Activated CD4-positive, alpha-beta T cell treated with anti-CD3 and anti-CD28 coated beads for 36 hours (primary cell): Measurements from ENCODE around the gene CACNA1I. TPM values are rescaled to one million over a fixed set of nuclear protein-coding genes. Genes with fewer than 3 reads are reported as not detected.

ENCODE experiments used
- ATAC-seq: fragments of 200-7000 bp; cut with Tn5 transposase; one replicate; pipeline ENCODE4 v1.10.0; 2021; ENCODE audit warnings: mild to moderate bottlenecking, moderate library complexity
- CTCF ChIA-PET: fragments of 350-600 bp; sonication (Branson Sonifier 250); formaldehyde crosslinking; loops from one replicate; lab custom pipeline; 2021; ENCODE audit warnings: antibody characterized with exemption; lab: Charles Lee
- POLR2A ChIA-PET: fragments of 350-600 bp; sonication (Branson Sonifier 250); formaldehyde crosslinking; loops from one replicate; lab custom pipeline; 2021; ENCODE audit warnings: antibody characterized with exemption, inconsistent platforms; lab: Charles Lee
- DNase-seq: peaks from one replicate; pipeline ENCODE4 v3.0.0-alpha.2; 2020
- H3K27ac Mint-ChIP-seq: one replicate; pipeline ENCODE4 v1.8.0; 2021; ENCODE audit warnings: mixed read lengths
- H3K27me3 Mint-ChIP-seq: one replicate; pipeline ENCODE4 v1.8.0; 2021; ENCODE audit warnings: mixed read lengths
- H3K36me3 Mint-ChIP-seq: one replicate; pipeline ENCODE4 v1.8.0; 2021; ENCODE audit warnings: low read depth, mixed read lengths
- H3K4me1 Mint-ChIP-seq: one replicate; pipeline ENCODE4 v1.8.0; 2021; ENCODE audit warnings: mixed read lengths
- H3K4me3 Mint-ChIP-seq: one replicate; pipeline ENCODE4 v1.8.0; 2021; ENCODE audit warnings: mild to moderate bottlenecking, moderate library complexity, mixed read lengths
- H3K9me3 Mint-ChIP-seq: one replicate; pipeline ENCODE4 v1.8.0; 2021; ENCODE audit warnings: low read depth, mixed read lengths
- intact Hi-C, 2 experiments: fragments of 100-400 bp; cut with DNase I in 1 of 2; cut with micrococcal nuclease in 1 of 2; formaldehyde crosslinking; loops; one replicate each; pipeline versions ENCODE4 v1.14.2 to v1.15.1; 2022 to 2024; cut with DNase I, micrococcal nuclease
- total RNA-seq, 2 experiments: library from RNA; stranded (reverse); gene quantifications; one replicate each; pipeline ENCODE4 v1.2.3, GENCODE V29; 2021

CACNA1I gene
- total RNA-seq, 2 experiments from 2014 or later, result 0.37 to 0.39 TPM

GRCh38 chr22:39568278-39568981 lies 2.1 kb upstream of the CACNA1I start:
- peak overlapping the region; percentile 53 for H3K27ac Mint-ChIP-seq
- no peaks in the 10 kb centered on the region for H3K36me3 Mint-ChIP-seq
- no peak overlapping the region for H3K4me3 Mint-ChIP-seq
- intact Hi-C loops, result no loop called here
- H3K9me3 Mint-ChIP-seq, result peaks cover 6% of the 10 kb centered on the region
- no peaks in the 10 kb centered on the region for H3K27me3 Mint-ChIP-seq
- ATAC-seq, result no peak
- CTCF ChIA-PET, result no interaction called here
- DNase-seq, result no peak
- POLR2A ChIA-PET, result no interaction called here
- H3K4me1 Mint-ChIP-seq, result peaks cover 15% of the 10 kb centered on the region

DNA sequence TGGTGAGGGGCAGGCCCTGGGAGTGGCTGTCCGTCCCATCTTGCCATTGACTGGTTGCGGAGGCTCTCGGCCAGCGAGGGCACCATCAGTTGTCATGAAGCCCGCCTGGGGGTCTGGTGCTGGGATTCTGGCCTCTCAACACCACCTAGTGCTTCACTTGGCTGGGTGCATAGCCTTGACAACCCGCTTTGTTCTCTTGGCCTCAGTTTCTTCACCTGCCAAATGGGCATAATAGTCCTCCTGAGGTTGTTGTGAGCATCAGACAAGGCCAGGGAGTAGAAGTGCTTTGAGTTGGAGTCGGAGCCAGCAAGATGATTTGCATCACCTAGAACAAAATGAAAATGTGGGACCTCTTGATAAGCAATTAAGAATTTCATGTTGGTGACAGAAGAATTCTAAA lies 1.5 kb upstream of the CACNA1I start:
- ChIA-PET CTCF (interaction anchor here (0.7 kb wide), 1 partner anchor 76 kb away, joined by 4 read pairs; no protein-coding TSS in a partner anchor), POLR2A (no interaction called here)
- DNase-seq (no peak), ATAC-seq (no peak)
- no peaks in the 10 kb centered on the region for H3K27me3 Mint-ChIP-seq
- peaks cover 15% of the 10 kb centered on the region for H3K4me1 Mint-ChIP-seq
- H3K27ac Mint-ChIP-seq, result no peak overlapping the region
- peaks cover 6% of the 10 kb centered on the region for H3K9me3 Mint-ChIP-seq
- no peak overlapping the region for H3K4me3 Mint-ChIP-seq
- H3K36me3 Mint-ChIP-seq, result no peaks in the 10 kb centered on the region
- intact Hi-C loops, result no loop called here

DNA sequence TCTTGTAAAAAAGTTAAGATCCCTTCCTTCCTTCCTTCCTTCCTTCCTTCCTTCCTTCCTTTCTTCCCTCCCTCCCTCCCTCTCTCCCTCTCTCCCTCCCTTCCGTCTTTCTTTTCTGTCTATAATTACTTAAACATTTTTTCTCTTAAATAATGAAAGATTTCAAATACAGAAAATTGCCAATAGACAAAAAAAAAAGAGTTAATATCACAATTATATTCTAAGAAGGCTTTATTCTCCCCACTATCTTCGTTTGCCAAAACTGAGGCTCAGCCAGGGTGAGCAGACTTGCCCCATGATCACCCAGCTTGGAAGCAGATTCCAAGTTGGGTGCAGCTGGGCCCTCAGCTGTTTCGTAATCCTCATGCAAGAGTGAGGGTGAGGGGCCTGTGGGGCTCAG lies 327 bp upstream of the CACNA1I start:
- peaks cover 15% of the 10 kb centered on the region for H3K4me1 Mint-ChIP-seq
- ChIA-PET CTCF (no interaction called here), POLR2A (no interaction called here)
- no peaks in the 10 kb centered on the region for H3K36me3 Mint-ChIP-seq
- no peak overlapping the region for H3K4me3 Mint-ChIP-seq
- DNase-seq, result no peak
- H3K27me3 Mint-ChIP-seq, result no peaks in the 10 kb centered on the region
- ATAC-seq, result no peak
- peaks cover 6% of the 10 kb centered on the region for H3K9me3 Mint-ChIP-seq
- intact Hi-C loops, result no loop called here
- no peak overlapping the region for H3K27ac Mint-ChIP-seq

GRCh38 chr22:39571538-39571937 lies 985 bp downstream of the CACNA1I start:
- intact Hi-C loops, result no loop called here
- H3K4me3 Mint-ChIP-seq, result no peak overlapping the region
- H3K27ac Mint-ChIP-seq, result no peak overlapping the region
- CTCF ChIA-PET, result no interaction called here
- H3K9me3 Mint-ChIP-seq, result no peaks in the 10 kb centered on the region
- POLR2A ChIA-PET, result no interaction called here
- no peak for DNase-seq
- peaks cover 15% of the 10 kb centered on the region for H3K4me1 Mint-ChIP-seq
- no peaks in the 10 kb centered on the region for H3K36me3 Mint-ChIP-seq
- no peaks in the 10 kb centered on the region for H3K27me3 Mint-ChIP-seq
- ATAC-seq, result no peak

DNA sequence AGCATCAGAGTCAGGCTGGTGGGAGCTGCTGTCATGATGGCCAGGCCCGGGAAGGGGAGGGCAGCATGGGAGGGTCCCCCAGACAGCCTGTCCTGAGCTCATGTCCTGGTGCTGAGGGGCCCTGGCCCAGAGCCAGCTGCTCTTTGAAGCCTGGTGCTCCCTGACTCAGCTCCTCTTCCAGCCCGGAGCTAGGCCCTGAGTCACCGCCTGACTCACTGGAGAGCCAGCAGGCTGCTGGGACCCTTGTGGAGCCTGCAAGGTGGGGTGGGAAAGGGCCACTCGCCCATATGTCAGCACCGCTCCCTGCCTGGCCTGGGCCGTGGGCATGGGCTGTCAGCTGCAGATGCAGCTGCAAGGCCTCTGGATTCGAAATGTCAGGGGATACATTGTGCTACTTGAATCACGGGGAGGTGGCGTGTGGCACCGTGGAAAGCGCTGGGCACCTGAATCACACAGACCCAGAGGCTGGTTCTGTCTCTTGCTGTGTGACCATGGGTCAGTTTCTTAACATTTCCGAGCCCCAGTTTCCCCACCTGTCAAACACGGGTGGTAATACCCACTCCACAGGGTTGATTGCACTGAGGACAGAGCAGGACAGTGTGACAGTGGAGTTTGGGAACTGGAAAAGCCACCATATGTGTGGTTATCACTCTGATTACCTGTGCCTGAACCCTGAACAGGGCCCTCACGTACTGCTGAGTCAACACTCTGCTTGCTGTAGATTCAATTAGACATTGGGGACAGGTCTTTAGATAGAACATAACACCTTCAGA lies 4.4 kb downstream of the CACNA1I start:
- ChIA-PET POLR2A (no interaction called here), CTCF (no interaction called here)
- Mint-ChIP-seq H3K36me3 (no peaks in the 10 kb centered on the region), H3K4me1 (no peaks in the 10 kb centered on the region), H3K9me3 (no peaks in the 10 kb centered on the region), H3K4me3 (no peak overlapping the region), H3K27me3 (no peaks in the 10 kb centered on the region), H3K27ac (no peak overlapping the region)
- DNase-seq (no peak), ATAC-seq (no peak)
- intact Hi-C loops, result no loop called here

DNA sequence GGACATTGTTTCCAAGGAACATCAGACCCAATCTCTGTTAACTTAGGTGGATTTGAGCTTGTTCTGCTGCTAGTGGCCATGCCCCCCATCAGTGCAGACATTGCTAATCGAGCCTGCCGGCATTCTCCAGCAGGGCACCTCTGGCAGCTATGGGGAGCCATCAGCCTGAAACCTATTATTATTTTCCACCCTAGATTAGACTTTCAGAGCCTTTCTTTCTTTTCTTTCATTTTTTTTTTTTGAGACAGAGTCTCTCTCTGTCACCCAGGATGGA lies 4.9 kb downstream of the CACNA1I start:
- ChIA-PET POLR2A (no interaction called here), CTCF (interaction anchor here (0.9 kb wide), 1 partner anchor 351 kb away, joined by 3 read pairs; no protein-coding TSS in a partner anchor)
- no peaks in the 10 kb centered on the region for H3K36me3 Mint-ChIP-seq
- H3K27ac Mint-ChIP-seq, result no peak overlapping the region
- no peak for DNase-seq
- no peak overlapping the region for H3K4me3 Mint-ChIP-seq
- ATAC-seq, result no peak
- no peaks in the 10 kb centered on the region for H3K4me1 Mint-ChIP-seq
- H3K27me3 Mint-ChIP-seq, result no peaks in the 10 kb centered on the region
- intact Hi-C loops, result no loop called here
- H3K9me3 Mint-ChIP-seq, result no peaks in the 10 kb centered on the region

- Mint-ChIP-seq H3K9me3 (no peaks in the 10 kb centered on the region), H3K36me3 (no peaks in the 10 kb centered on the region), H3K27ac (no peak overlapping the region), H3K27me3 (no peaks in the 10 kb centered on the region), H3K4me1 (no peaks in the 10 kb centered on the region), H3K4me3 (no peak overlapping the region)
- CTCF ChIA-PET, result interaction anchor here (0.7 to 0.9 kb wide), 2 partner anchors 47 to 350 kb away, joined by 3 read pairs; no protein-coding TSS in a partner anchor
- ATAC-seq, result no peak
- POLR2A ChIA-PET, result interaction anchor here (0.7 kb wide), 1 partner anchor 28 kb away, joined by 4 read pairs; no protein-coding TSS in a partner anchor
- intact Hi-C loops, result no loop called here
- no peak for DNase-seq
Measured at GRCh38 chr22:39576027-39576426, 5.5 kb downstream of the CACNA1I start.

GRCh38 chr22:39577366-39577765 lies 6.8 kb downstream of the CACNA1I start:
- no peaks in the 10 kb centered on the region for H3K36me3 Mint-ChIP-seq

DNA sequence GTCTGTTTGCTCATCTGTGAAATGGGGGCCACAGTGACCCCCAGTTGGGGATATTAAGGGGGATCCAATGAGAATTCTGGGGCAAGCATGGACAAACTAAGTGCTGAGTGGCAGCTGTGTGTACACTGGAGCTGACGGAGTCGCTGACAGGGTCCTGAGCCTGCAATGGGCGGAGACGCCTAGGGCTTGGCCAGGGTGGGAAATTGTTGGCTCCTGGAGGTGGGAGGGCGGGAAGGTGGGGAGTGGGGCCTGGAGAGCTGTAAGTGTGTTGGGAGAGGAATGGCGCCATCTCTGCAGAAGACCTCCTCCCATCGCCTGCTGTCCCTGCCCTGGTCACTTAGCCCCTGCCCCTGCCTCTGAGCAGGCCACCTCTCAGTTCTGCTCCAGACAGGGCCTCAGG lies 7.3 kb downstream of the CACNA1I start:
- Mint-ChIP-seq H3K4me1 (no peaks in the 10 kb centered on the region), H3K36me3 (no peaks in the 10 kb centered on the region), H3K4me3 (no peak overlapping the region), H3K9me3 (no peaks in the 10 kb centered on the region), H3K27me3 (no peaks in the 10 kb centered on the region), H3K27ac (no peak overlapping the region)
- CTCF ChIA-PET, result no interaction called here
- ATAC-seq, result no peak
- DNase-seq, result no peak
- POLR2A ChIA-PET, result no interaction called here
- intact Hi-C loops, result no loop called here

More at GRCh38 chr22:39577366-39577765, 6.8 kb downstream of the CACNA1I start:
- Mint-ChIP-seq H3K27ac (no peak overlapping the region), H3K4me1 (no peaks in the 10 kb centered on the region), H3K4me3 (no peak overlapping the region), H3K27me3 (no peaks in the 10 kb centered on the region), H3K9me3 (no peaks in the 10 kb centered on the region)
- ChIA-PET CTCF (interaction anchor here (0.7 kb wide), 1 partner anchor 232 kb away, joined by 3 read pairs; no protein-coding TSS in a partner anchor), POLR2A (no interaction called here)
- ATAC-seq (no peak), DNase-seq (no peak)
- intact Hi-C loops, result no loop called here

- intact Hi-C loops, result no loop called here
- Mint-ChIP-seq H3K36me3 (no peaks in the 10 kb centered on the region), H3K9me3 (no peaks in the 10 kb centered on the region), H3K27me3 (peaks cover 2% of the 10 kb centered on the region), H3K4me3 (no peak overlapping the region), H3K4me1 (no peaks in the 10 kb centered on the region), H3K27ac (no peak overlapping the region)
- POLR2A ChIA-PET, result no interaction called here
- CTCF ChIA-PET, result no interaction called here
- no peak for ATAC-seq
- no peak for DNase-seq
Measured at GRCh38 chr22:39580006-39580441, 9.5 kb downstream of the CACNA1I start.

- no peak for DNase-seq
- POLR2A ChIA-PET, result no interaction called here
- Mint-ChIP-seq H3K4me3 (no peak overlapping the region), H3K27ac (no peak overlapping the region), H3K9me3 (no peaks in the 10 kb centered on the region), H3K36me3 (no peaks in the 10 kb centered on the region), H3K27me3 (peaks cover 2% of the 10 kb centered on the region), H3K4me1 (no peaks in the 10 kb centered on the region)
- CTCF ChIA-PET, result interaction anchor here (0.6 kb wide), 1 partner anchor 182 kb away, joined by 3 read pairs; no protein-coding TSS in a partner anchor
- intact Hi-C loops, result no loop called here
- ATAC-seq, result no peak
Measured at GRCh38 chr22:39580795-39581194, 10.2 kb downstream of the CACNA1I start.

GRCh38 chr22:39581303-39581702 lies 10.8 kb downstream of the CACNA1I start:
- peaks cover 2% of the 10 kb centered on the region for H3K27me3 Mint-ChIP-seq
- ChIA-PET CTCF (interaction anchor here (0.6 kb wide), 1 partner anchor 182 kb away, joined by 3 read pairs; no protein-coding TSS in a partner anchor), POLR2A (no interaction called here)
- intact Hi-C loops, result no loop called here
- H3K4me1 Mint-ChIP-seq, result no peaks in the 10 kb centered on the region
- no peak overlapping the region for H3K4me3 Mint-ChIP-seq
- no peak for ATAC-seq
- H3K9me3 Mint-ChIP-seq, result no peaks in the 10 kb centered on the region
- no peak for DNase-seq
- no peaks in the 10 kb centered on the region for H3K36me3 Mint-ChIP-seq
- no peak overlapping the region for H3K27ac Mint-ChIP-seq
